Ovary (tissue), 9 donors: ENCODE data around the gene OPCML. TPM values are rescaled to one million over a fixed set of nuclear protein-coding genes. Genes with fewer than 3 reads are reported as not detected.

ENCODE experiments used
- DNase-seq, 5 donors: peaks; one replicate each; pipeline ENCODE4 v3.0.0-alpha.2; 2019 to 2020
- H3K27ac ChIP-seq, 2 donors: fragments of 200-600 bp; one replicate each; pipeline versions ENCODE4 v1.5.1 to v1.8.0; 2019 to 2022
- H3K27me3 ChIP-seq: fragments of 200-600 bp; one replicate; pipeline ENCODE4 v1.8.0; 2022
- H3K36me3 ChIP-seq: fragments of 200-600 bp; sonication (generic); one replicate; pipeline ENCODE4 v1.5.1; 2019
- H3K4me1 ChIP-seq: one replicate; pipeline ENCODE4 v1.8.1; 2013; ENCODE audit warnings: mild to moderate bottlenecking, moderate library complexity; ENCODE audit not compliant: insufficient read depth
- H3K4me3 ChIP-seq: fragments of 200-600 bp; sonication (generic); one replicate; pipeline ENCODE4 v1.5.1; 2017
- H3K9me3 ChIP-seq, 2 donors: fragments of 200-600 bp in 1 of 2; sonication (generic) in 1 of 2; one replicate each; pipeline versions ENCODE4 v1.5.1 to v1.8.1; 2013 to 2019; ENCODE audit warnings: mild to moderate bottlenecking in 1 of 2, moderate library complexity in 1 of 2
- EP300 ChIP-seq: sonication (generic); formaldehyde crosslinking; IDR thresholded peaks from one replicate; pipeline ENCODE4 v1.6.1; 2017; ENCODE audit warnings: antibody characterized with exemption
- POLR2A ChIP-seq: fragments of 450-650 bp; IDR thresholded peaks from one replicate; pipeline ENCODE4 v1.6.1; 2017; ENCODE audit warnings: antibody characterized with exemption, mild to moderate bottlenecking, moderate library complexity
- WGBS, 3 donors: extraction: QIAGEN DNeasy Blood & Tissue Kit in 1 of 3; methylation state at CpG; one replicate each; pipeline versions ENCODE4 v1.1.5 to v1.1.7; 2013 to 2017; 5-methylcytosine and 5-hydroxymethylcytosine counted together
- intact Hi-C, 4 donors: fragments of 100-400 bp; cut with DNase I; formaldehyde crosslinking; loops; one replicate each; pipeline versions ENCODE4 v1.11.0 to v1.15.1; 2022 to 2023
- polyA plus RNA-seq, 2 donors: library from polyadenylated mRNA; stranded (reverse); fragments of 200-250 nt in 1 of 2; fragments of 350-450 nt in 1 of 2; fragmentation: Illumina TruSeq in 1 of 2; extraction: RNeasy Lipid Tissue Mini Kit (QIAGEN cat#74804) in 1 of 2; gene quantifications; one replicate each; pipeline ENCODE4 v1.2.3, GENCODE V29; 2013 to 2014
- total RNA-seq, 7 donors: library from RNA; depleted of rRNA in 2 of 7; stranded (reverse); fragments of >200 nt in 2 of 7; fragmentation: NEBNext Ultra II Directional in 3 of 7; extraction: Animal tissue kit (Norgen Biotek cat#: 25700) in 3 of 7; gene quantifications; one replicate each; pipeline versions ENCODE4 v1.1.0 to v1.2.4, GENCODE V29; 2016 to 2023
- TF ChIP-seq, protein P1 (sequence below), 3 donors: fragments of 450-650 bp in 2 of 3; fragments of 200-600 bp in 1 of 3; IDR thresholded peaks; one replicate each; pipeline versions ENCODE4 v1.5.1 to v1.8.0; 2016 to 2022; ENCODE audit warnings: antibody characterized with exemption in 3 of 3, mild to moderate bottlenecking in 1 of 3
- donor health status: DM: no; HTN: no; CAD: no; lungs with moderate emphysema.
- donor health status: DM: no; HTN: no; CAD: no.
- donor health status: Bipolar disorder and iron deficiency.
- donor health status: DM: yes; HTN: yes; CAD: no.
- donor health status: DM: no; HTN: no; CAD: no.
- donor health status: DM: yes; HTN: yes; CAD: no.

OPCML gene
- total and polyA plus RNA-seq, 9 donors, result under 0.01 to 2.8 (median 0.32) TPM; not detected in 2

GRCh38 chr11:133518702-133519264 is 13.5 kb downstream of the OPCML start:
- intact Hi-C loops, result no loop called here
- no peaks in the 10 kb centered on the region for H3K4me1 ChIP-seq
- H3K36me3 ChIP-seq, result no peaks in the 10 kb centered on the region
- no peak for DNase-seq
- H3K27ac ChIP-seq, result no peak overlapping the region
- TF ChIP-seq POLR2A (no peak), EP300 (no peak)
- TF ChIP-seq, protein P1, sequence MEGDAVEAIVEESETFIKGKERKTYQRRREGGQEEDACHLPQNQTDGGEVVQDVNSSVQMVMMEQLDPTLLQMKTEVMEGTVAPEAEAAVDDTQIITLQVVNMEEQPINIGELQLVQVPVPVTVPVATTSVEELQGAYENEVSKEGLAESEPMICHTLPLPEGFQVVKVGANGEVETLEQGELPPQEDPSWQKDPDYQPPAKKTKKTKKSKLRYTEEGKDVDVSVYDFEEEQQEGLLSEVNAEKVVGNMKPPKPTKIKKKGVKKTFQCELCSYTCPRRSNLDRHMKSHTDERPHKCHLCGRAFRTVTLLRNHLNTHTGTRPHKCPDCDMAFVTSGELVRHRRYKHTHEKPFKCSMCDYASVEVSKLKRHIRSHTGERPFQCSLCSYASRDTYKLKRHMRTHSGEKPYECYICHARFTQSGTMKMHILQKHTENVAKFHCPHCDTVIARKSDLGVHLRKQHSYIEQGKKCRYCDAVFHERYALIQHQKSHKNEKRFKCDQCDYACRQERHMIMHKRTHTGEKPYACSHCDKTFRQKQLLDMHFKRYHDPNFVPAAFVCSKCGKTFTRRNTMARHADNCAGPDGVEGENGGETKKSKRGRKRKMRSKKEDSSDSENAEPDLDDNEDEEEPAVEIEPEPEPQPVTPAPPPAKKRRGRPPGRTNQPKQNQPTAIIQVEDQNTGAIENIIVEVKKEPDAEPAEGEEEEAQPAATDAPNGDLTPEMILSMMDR (IDR thresholded peaks at IDR 0.05), result no peak
- no peak overlapping the region for H3K4me3 ChIP-seq
- 50 to 61% (median 56%) methylated on average over 7 of the region's 7 CpGs for WGBS, 3 donors
- no peaks in the 10 kb centered on the region for H3K9me3 ChIP-seq
- H3K27me3 ChIP-seq, result no peaks in the 10 kb centered on the region

- H3K27me3 ChIP-seq, result no peaks in the 10 kb centered on the region
- 59 to 63% (median 61%) methylated on average over 8 of the region's 8 CpGs for WGBS, 3 donors
- no peaks in the 10 kb centered on the region for H3K4me1 ChIP-seq
- no peak overlapping the region for H3K27ac ChIP-seq
- intact Hi-C loops, result no loop called here
- TF ChIP-seq, protein P1 (IDR thresholded peaks at IDR 0.05), result no peak
- TF ChIP-seq EP300, result no peak
- no peak for TF ChIP-seq POLR2A
- no peak overlapping the region for H3K4me3 ChIP-seq
- H3K9me3 ChIP-seq, result no peaks in the 10 kb centered on the region
- DNase-seq, result no peak
- H3K36me3 ChIP-seq, result no peaks in the 10 kb centered on the region
Observed at GRCh38 chr11:133516845-133517244, 15.5 kb downstream of the OPCML start.

- no peak overlapping the region for H3K4me3 ChIP-seq
- H3K36me3 ChIP-seq, result no peaks in the 10 kb centered on the region
- TF ChIP-seq POLR2A (no peak), EP300 (no peak)
- TF ChIP-seq, protein P1 (IDR thresholded peaks at IDR 0.05), result no peak
- no peaks in the 10 kb centered on the region for H3K9me3 ChIP-seq
- H3K4me1 ChIP-seq, result no peaks in the 10 kb centered on the region
- DNase-seq, result no peak
- 48 to 60% (median 51%) methylated on average over 2 of the region's 2 CpGs for WGBS, 3 donors
- H3K27ac ChIP-seq, result no peak overlapping the region
- H3K27me3 ChIP-seq, result no peaks in the 10 kb centered on the region
- intact Hi-C loops, result no loop called here
Observed at GRCh38 chr11:133515107-133515506, 17.2 kb downstream of the OPCML start.

DNA sequence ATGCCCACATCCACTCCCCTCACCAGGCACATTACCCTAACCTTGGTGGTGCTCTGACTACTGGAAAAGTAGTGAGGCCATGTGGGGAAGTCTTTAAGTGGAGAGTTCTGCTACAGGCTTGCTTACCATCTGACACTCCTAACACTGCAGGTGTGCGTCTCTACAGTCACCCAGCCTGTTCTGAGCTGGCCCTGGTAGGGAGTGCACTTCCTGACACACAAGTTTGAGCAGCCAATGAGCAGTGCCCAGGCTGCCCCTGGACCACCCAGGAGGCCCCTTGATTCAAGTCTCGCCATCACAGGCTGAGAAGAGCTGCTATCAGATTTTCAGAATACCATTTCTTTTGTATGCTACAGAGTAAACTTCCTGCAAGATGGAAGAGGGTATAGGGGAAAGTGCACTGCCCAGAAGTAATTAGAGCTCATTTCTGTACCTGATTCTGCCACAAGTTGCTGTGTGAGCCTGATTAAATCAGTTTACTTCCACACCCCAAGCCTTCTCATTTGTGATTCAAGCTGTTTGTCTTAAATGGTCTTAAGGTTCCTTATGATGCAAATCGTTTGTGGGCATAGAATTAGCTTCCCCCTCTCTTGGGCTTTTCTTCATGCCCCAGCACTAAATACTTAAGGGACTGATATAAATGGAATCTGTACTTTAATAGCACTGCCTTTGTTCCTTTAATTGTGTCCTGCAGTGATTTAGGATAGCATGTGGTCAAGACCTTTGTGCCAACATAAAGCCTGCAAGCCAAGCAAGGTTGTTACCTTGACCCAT is 22.2 kb downstream of the OPCML start:
- WGBS, 3 donors, result 42 to 53% (median 48%) methylated on average over 3 of the region's 3 CpGs
- no peak overlapping the region for H3K27ac ChIP-seq
- intact Hi-C loops, result no loop called here
- TF ChIP-seq, protein P1 (IDR thresholded peaks at IDR 0.05), result no peak
- TF ChIP-seq POLR2A, result no peak
- no peak for TF ChIP-seq EP300
- H3K36me3 ChIP-seq, result no peaks in the 10 kb centered on the region
- no peaks in the 10 kb centered on the region for H3K27me3 ChIP-seq
- H3K9me3 ChIP-seq, result no peaks in the 10 kb centered on the region
- H3K4me3 ChIP-seq, result no peak overlapping the region
- DNase-seq, result no peak
- no peaks in the 10 kb centered on the region for H3K4me1 ChIP-seq
